Peyer's patch (tissue), 4 donors: Measurements from ENCODE around the gene VAV2. TPM values are rescaled to one million over a fixed set of nuclear protein-coding genes. Genes with fewer than 3 reads are reported as not detected.

Source experiments
- DNase-seq, 3 donors: peaks; one replicate each; pipeline ENCODE4 v3.0.0-alpha.2; 2017 to 2019
- H3K27ac ChIP-seq, 4 donors: fragments of 200-600 bp; sonication (generic); one replicate each; pipeline ENCODE4 v1.5.1; 2016 to 2019
- H3K27me3 ChIP-seq, 2 donors: fragments of 200-600 bp; sonication (generic); one replicate each; pipeline ENCODE4 v1.5.1; 2019
- H3K36me3 ChIP-seq, 3 donors: fragments of 200-600 bp; sonication (generic); one replicate each; pipeline ENCODE4 v1.5.1; 2016 to 2019
- H3K4me1 ChIP-seq, 4 donors: fragments of 200-600 bp; sonication (generic); one replicate each; pipeline ENCODE4 v1.5.1; 2016 to 2019
- H3K4me3 ChIP-seq, 4 donors: fragments of 200-600 bp; sonication (generic); 1 replicate in 3 of 4; 2 replicates in 1 of 4; pipeline ENCODE4 v1.5.1; 2016 to 2019; ENCODE audit warnings: mild to moderate bottlenecking in 1 of 4
- H3K9me3 ChIP-seq, 4 donors: fragments of 200-600 bp; sonication (generic); one replicate each; pipeline ENCODE4 v1.5.1; 2016 to 2019; ENCODE audit warnings: mild to moderate bottlenecking in 1 of 4
- CTCF ChIP-seq, 6 experiments: fragments of 450-650 bp in 4 of 6; fragments of 200-600 bp in 2 of 6; sonication (generic) in 1 of 6; IDR thresholded peaks; one replicate each; pipeline ENCODE4 v1.5.1; 2017 to 2019; ENCODE audit warnings: antibody characterized with exemption in 6 of 6, mild to moderate bottlenecking in 3 of 6, moderate library complexity in 1 of 6
- POLR2A ChIP-seq, 2 donors: fragments of 450-650 bp; IDR thresholded peaks; one replicate each; pipeline ENCODE4 v1.5.1; 2017; ENCODE audit warnings: antibody characterized with exemption in 2 of 2, mild to moderate bottlenecking in 2 of 2, moderate library complexity in 2 of 2
- total RNA-seq, 4 donors: library from RNA; depleted of rRNA; stranded (reverse); fragments of >200 nt; gene quantifications; one replicate each; pipeline ENCODE4 v1.1.0, GENCODE V29; 2016

The VAV2 gene
- total RNA-seq, 4 donors from 2014 or later: 47.9 to 61.8 (median 58.9) TPM

DNA sequence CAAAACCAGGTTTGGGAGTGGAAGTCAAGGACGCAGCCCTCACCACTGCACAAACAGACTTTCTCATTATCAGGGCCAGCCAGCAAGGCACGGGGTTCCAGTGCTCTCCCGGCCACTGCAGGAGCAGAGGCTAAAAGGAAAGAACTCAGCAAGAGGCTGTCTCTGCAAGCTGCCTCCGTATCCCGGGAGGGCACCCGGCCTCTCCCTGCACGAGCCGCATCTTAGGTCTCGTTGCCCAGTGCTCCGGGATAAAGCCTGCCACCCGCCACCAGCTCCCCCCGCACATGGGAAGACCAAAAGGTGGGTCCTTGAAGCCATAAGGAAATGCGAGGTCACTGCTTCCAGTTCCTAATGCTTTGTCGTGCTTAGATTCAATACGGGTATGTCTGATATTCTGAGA lies 136.8 kb downstream of the VAV2 start:
- TF ChIP-seq POLR2A (IDR thresholded peaks at IDR 0.05) (no peak), CTCF (IDR thresholded peaks at IDR 0.05) (no peak)
- Histone ChIP-seq H3K27me3 (no peaks in the 10 kb centered on the region), H3K9me3 (no peaks in the 10 kb centered on the region), H3K36me3 (peaks cover 0 to 1% (median 0%) of the 10 kb centered on the region in 3 donors), H3K4me3 (peak overlapping the region in 2 of 4 donors; percentile 16 to 20), H3K27ac (peak overlapping the region in 3 of 4 donors; percentile 79 to 98 (median 90)), H3K4me1 (peaks cover 0 to 14% (median 6%) of the 10 kb centered on the region in 4 donors)
- no peak for DNase-seq

- no peaks in the 10 kb centered on the region for H3K27me3 ChIP-seq
- no peaks in the 10 kb centered on the region for H3K36me3 ChIP-seq
- TF ChIP-seq POLR2A (IDR thresholded peaks at IDR 0.05) (no peak), CTCF (IDR thresholded peaks at IDR 0.05) (no peak)
- H3K9me3 ChIP-seq: no peaks in the 10 kb centered on the region
- H3K27ac ChIP-seq: peak overlapping the region in 3 of 4 donors; percentile 79 to 98 (median 90)
- no peak overlapping the region for H3K4me3 ChIP-seq
- no peak for DNase-seq
- H3K4me1 ChIP-seq: peaks cover 0 to 14% (median 6%) of the 10 kb centered on the region in 4 donors
Measured at GRCh38 chr9:133854765-133855164, 137.4 kb downstream of the VAV2 start.

- no peaks in the 10 kb centered on the region for H3K9me3 ChIP-seq
- no peaks in the 10 kb centered on the region for H3K36me3 ChIP-seq
- H3K4me1 ChIP-seq: peaks cover 0 to 14% (median 6%) of the 10 kb centered on the region in 4 donors
- no peak overlapping the region for H3K27ac ChIP-seq
- no peak overlapping the region for H3K4me3 ChIP-seq
- TF ChIP-seq CTCF (IDR thresholded peaks at IDR 0.05): no peak
- no peak for TF ChIP-seq POLR2A (IDR thresholded peaks at IDR 0.05)
- H3K27me3 ChIP-seq: no peaks in the 10 kb centered on the region
- DNase-seq: no peak
Measured at GRCh38 chr9:133854048-133854447, 138.1 kb downstream of the VAV2 start.

GRCh38 chr9:133853331-133853730 lies 138.8 kb downstream of the VAV2 start:
- H3K9me3 ChIP-seq: no peaks in the 10 kb centered on the region
- no peak overlapping the region for H3K27ac ChIP-seq
- no peaks in the 10 kb centered on the region for H3K36me3 ChIP-seq
- H3K4me1 ChIP-seq: peaks cover 0 to 14% (median 6%) of the 10 kb centered on the region in 4 donors
- H3K4me3 ChIP-seq: no peak overlapping the region
- TF ChIP-seq CTCF (IDR thresholded peaks at IDR 0.05): no peak
- TF ChIP-seq POLR2A (IDR thresholded peaks at IDR 0.05): no peak
- no peak for DNase-seq
- no peaks in the 10 kb centered on the region for H3K27me3 ChIP-seq

- TF ChIP-seq CTCF (IDR thresholded peaks at IDR 0.05) (no peak), POLR2A (IDR thresholded peaks at IDR 0.05) (no peak)
- Histone ChIP-seq H3K9me3 (no peaks in the 10 kb centered on the region), H3K4me3 (no peak overlapping the region), H3K27ac (no peak overlapping the region), H3K27me3 (no peaks in the 10 kb centered on the region), H3K4me1 (peaks cover 0 to 14% (median 6%) of the 10 kb centered on the region in 4 donors), H3K36me3 (no peaks in the 10 kb centered on the region)
- DNase-seq: no peak
Measured at GRCh38 chr9:133852431-133852830, 139.7 kb downstream of the VAV2 start.

- H3K9me3 ChIP-seq: no peaks in the 10 kb centered on the region
- TF ChIP-seq POLR2A (IDR thresholded peaks at IDR 0.05) (no peak), CTCF (IDR thresholded peaks at IDR 0.05) (no peak)
- DNase-seq: no peak
- no peaks in the 10 kb centered on the region for H3K27me3 ChIP-seq
- no peak overlapping the region for H3K4me3 ChIP-seq
- no peaks in the 10 kb centered on the region for H3K36me3 ChIP-seq
- H3K27ac ChIP-seq: no peak overlapping the region
- H3K4me1 ChIP-seq: peaks cover 0 to 14% (median 6%) of the 10 kb centered on the region in 4 donors
Measured at GRCh38 chr9:133851693-133852092, 140.4 kb downstream of the VAV2 start.
